ENCODE results near the gene RUVBL2. TPM values are rescaled to one million over a fixed set of nuclear protein-coding genes. Genes with fewer than 3 reads are reported as not detected.

The RUVBL2 gene
- total RNA-seq, 1 experiment from 2014 or later: 170 TPM

DNA sequence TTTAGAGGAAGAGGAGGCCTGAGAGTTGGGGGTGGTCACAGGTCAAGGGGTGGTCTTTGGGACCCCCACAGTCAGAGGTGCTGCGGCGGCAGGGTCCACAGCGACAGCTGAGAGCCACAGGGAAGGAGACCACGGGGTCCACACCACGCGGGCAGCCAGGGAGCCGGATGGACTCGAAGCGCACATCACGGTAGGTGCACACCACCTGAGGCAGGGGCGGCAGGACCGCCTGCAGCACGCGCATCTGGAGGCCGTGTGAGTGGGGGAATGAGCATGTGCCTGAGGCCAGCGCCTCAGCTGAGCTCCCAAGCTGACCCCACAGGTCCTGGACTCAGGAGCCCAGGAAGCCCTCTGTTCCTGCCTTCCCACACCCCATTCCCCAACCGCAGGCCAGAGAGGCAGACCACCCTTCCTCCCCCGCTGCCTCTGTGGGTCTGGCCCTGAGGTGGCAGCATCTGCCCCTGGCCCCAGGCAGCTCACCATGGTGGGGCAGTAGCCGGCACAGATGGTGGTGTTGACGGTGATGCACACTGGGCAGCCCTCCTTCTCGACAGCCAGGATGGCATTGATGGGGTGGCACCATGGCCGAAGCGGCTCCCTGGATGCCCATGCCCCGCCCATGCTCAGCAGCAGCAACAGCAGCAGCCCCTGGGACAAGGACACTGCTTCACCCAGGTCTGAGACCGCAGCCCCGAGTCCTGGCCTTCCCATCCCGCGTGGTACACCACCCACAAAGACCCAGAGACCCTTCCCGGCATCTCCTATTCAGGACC is 22.6 kb downstream of the RUVBL2 start:
- ATAC-seq (no peak), DNase-seq (ENCODE audit: low read depth, low spot score) (no peak)
- no peak overlapping the region for H3K4me3 ChIP-seq (ENCODE audit: low read depth in 2 of 2, low read length in 2 of 2)
- H3K9me3 ChIP-seq (ENCODE audit: control insufficient read depth, insufficient read depth, low read depth, low read length): no peaks in the 10 kb centered on the region
- H3K36me3 ChIP-seq (ENCODE audit: control insufficient read depth, insufficient read depth, low read length): no peaks in the 10 kb centered on the region
- no TSS peak for BruUV-seq (replicated peaks)
- H3K4me1 ChIP-seq (ENCODE audit: control insufficient read depth, insufficient read depth, low read length): no peaks in the 10 kb centered on the region; the same call in 1 of the 2 replicates
- no peaks in the 10 kb centered on the region for H3K27me3 ChIP-seq (ENCODE audit: control insufficient read depth, insufficient read depth, low read length)
- TF ChIP-seq POLR2AphosphoS5 (IDR thresholded peaks at IDR 0.05; ENCODE audit: low read depth, low read length): no peak
- no peak for TF ChIP-seq TCF7L2 (IDR thresholded peaks at IDR 0.05; ENCODE audit: low read depth, low read length)
- TF ChIP-seq, protein P1, sequence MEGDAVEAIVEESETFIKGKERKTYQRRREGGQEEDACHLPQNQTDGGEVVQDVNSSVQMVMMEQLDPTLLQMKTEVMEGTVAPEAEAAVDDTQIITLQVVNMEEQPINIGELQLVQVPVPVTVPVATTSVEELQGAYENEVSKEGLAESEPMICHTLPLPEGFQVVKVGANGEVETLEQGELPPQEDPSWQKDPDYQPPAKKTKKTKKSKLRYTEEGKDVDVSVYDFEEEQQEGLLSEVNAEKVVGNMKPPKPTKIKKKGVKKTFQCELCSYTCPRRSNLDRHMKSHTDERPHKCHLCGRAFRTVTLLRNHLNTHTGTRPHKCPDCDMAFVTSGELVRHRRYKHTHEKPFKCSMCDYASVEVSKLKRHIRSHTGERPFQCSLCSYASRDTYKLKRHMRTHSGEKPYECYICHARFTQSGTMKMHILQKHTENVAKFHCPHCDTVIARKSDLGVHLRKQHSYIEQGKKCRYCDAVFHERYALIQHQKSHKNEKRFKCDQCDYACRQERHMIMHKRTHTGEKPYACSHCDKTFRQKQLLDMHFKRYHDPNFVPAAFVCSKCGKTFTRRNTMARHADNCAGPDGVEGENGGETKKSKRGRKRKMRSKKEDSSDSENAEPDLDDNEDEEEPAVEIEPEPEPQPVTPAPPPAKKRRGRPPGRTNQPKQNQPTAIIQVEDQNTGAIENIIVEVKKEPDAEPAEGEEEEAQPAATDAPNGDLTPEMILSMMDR (IDR thresholded peaks at IDR 0.05): no peak
- TF ChIP-seq, protein P2, sequence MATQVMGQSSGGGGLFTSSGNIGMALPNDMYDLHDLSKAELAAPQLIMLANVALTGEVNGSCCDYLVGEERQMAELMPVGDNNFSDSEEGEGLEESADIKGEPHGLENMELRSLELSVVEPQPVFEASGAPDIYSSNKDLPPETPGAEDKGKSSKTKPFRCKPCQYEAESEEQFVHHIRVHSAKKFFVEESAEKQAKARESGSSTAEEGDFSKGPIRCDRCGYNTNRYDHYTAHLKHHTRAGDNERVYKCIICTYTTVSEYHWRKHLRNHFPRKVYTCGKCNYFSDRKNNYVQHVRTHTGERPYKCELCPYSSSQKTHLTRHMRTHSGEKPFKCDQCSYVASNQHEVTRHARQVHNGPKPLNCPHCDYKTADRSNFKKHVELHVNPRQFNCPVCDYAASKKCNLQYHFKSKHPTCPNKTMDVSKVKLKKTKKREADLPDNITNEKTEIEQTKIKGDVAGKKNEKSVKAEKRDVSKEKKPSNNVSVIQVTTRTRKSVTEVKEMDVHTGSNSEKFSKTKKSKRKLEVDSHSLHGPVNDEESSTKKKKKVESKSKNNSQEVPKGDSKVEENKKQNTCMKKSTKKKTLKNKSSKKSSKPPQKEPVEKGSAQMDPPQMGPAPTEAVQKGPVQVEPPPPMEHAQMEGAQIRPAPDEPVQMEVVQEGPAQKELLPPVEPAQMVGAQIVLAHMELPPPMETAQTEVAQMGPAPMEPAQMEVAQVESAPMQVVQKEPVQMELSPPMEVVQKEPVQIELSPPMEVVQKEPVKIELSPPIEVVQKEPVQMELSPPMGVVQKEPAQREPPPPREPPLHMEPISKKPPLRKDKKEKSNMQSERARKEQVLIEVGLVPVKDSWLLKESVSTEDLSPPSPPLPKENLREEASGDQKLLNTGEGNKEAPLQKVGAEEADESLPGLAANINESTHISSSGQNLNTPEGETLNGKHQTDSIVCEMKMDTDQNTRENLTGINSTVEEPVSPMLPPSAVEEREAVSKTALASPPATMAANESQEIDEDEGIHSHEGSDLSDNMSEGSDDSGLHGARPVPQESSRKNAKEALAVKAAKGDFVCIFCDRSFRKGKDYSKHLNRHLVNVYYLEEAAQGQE (IDR thresholded peaks at IDR 0.05; ENCODE audit: insufficient read depth in 1 of 2, low read depth in 2 of 2, low read length in 1 of 2): no peak
- no peak for TF ChIP-seq SIN3A (IDR thresholded peaks at IDR 0.05; ENCODE audit: borderline replicate concordance, insufficient read depth, low read depth, low read length)
- in situ Hi-C loops (cut with HindIII; ENCODE audit: low pct_unique_long_range_greater_than_20kb, low sequenced_read_pairs): no loop called here
- H3K27ac ChIP-seq (ENCODE audit: low read length): no peak overlapping the region
- intact Hi-C loops (cut with micrococcal nuclease; ENCODE audit: unreplicated experiment): no loop called here
- CTCF ChIA-PET: no interaction called here
- POLR2A ChIA-PET: no interaction called here

DNA sequence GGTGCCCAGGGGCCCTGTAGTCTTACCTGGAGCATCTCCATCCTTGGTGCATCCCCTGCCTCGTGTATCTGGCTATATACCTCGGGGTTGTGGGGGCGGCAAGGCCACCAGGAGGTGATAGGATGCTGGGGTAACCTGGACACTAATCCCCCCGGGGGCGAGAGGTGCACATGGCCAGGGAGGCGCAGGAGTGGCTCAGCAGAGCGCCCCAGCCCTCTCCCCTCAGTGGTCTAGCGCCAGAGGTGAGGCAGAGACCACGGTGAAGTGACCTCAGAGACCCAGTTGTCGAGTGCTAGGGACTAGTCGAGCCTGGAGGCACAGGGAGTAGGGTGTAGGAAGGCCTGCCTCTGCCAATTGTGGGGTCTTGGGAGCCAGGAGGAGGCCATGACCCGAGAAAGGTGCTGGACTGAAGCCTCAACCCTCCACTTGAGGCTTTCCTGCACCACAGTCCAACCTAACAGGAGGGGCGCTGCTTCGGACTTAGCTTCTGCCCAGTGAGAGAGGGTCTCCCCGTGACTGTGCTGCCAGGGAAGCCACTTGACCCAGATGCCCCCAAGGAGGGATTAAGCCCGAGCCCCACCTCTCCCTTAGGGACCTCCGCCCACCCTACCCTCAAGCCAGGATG is 23.5 kb downstream of the RUVBL2 start, which contains the start of gene LHB:
LHB (minus strand) TSS at position 51 of the 625 bp plus-strand sequence; CDS start at position 41, 10 bp downstream.
- peak within 1 kb of the TSS; percentile 43 to 51 for H3K4me3 ChIP-seq (ENCODE audit: low read depth in 2 of 2, low read length in 2 of 2)
- intact Hi-C loops (cut with micrococcal nuclease; ENCODE audit: unreplicated experiment): no loop called here
- CTCF ChIA-PET: interaction anchor here (0.6 kb wide), 1 partner anchor 18 kb away, joined by 3 read pairs; no protein-coding TSS in a partner anchor

More for the DNA sequence above, 23.5 kb downstream of the RUVBL2 start, which contains the start of gene LHB:
- TF ChIP-seq, protein P2 (IDR thresholded peaks at IDR 0.05; ENCODE audit: insufficient read depth in 1 of 2, low read depth in 2 of 2, low read length in 1 of 2): no peak
- TF ChIP-seq TCF7L2 (IDR thresholded peaks at IDR 0.05; ENCODE audit: low read depth, low read length): no peak
- TF ChIP-seq, protein P1 (IDR thresholded peaks at IDR 0.05): no peak
- TF ChIP-seq SIN3A (IDR thresholded peaks at IDR 0.05; ENCODE audit: borderline replicate concordance, insufficient read depth, low read depth, low read length): no peak
- TF ChIP-seq POLR2AphosphoS5 (IDR thresholded peaks at IDR 0.05; ENCODE audit: low read depth, low read length): no peak
- H3K27me3 ChIP-seq (ENCODE audit: control insufficient read depth, insufficient read depth, low read length): no peaks in the 10 kb centered on the region
- ATAC-seq: no peak; the same call in 1 of the 2 replicates
- H3K27ac ChIP-seq (ENCODE audit: low read length): peak within 1 kb of the TSS; percentile 29; the same call in 1 of the 2 replicates
- H3K9me3 ChIP-seq (ENCODE audit: control insufficient read depth, insufficient read depth, low read depth, low read length): no peaks in the 10 kb centered on the region
- H3K36me3 ChIP-seq (ENCODE audit: control insufficient read depth, insufficient read depth, low read length): no peaks in the 10 kb centered on the region
- in situ Hi-C loops (cut with HindIII; ENCODE audit: low pct_unique_long_range_greater_than_20kb, low sequenced_read_pairs): no loop called here
- no peak for DNase-seq (ENCODE audit: low read depth, low spot score)
- BruUV-seq (replicated peaks): no TSS peak
- H3K4me1 ChIP-seq (ENCODE audit: control insufficient read depth, insufficient read depth, low read length): no peaks in the 10 kb centered on the region; the same call in 1 of the 2 replicates
- POLR2A ChIA-PET: interaction anchor here (0.5 kb wide), 1 partner anchor 43 kb away, joined by 15 read pairs; no protein-coding TSS in a partner anchor
